Epithelial cell of proximal tubule (primary cell): ENCODE measurements around the gene CDH2. TPM values are rescaled to one million over a fixed set of nuclear protein-coding genes. Genes with fewer than 3 reads are reported as not detected.

ENCODE experiments used
- DNase-seq: peaks from one replicate; pipeline ENCODE4 v3.0.0-alpha.2; 2011; ENCODE audit warnings: low read depth
- H3K4me3 ChIP-seq: 2 replicates; pipeline ENCODE4 v1.5.1; 2011; ENCODE audit warnings: low read depth, mild to moderate bottlenecking, low read length
- CTCF ChIP-seq: conservative IDR thresholded peaks from 2 replicates; pipeline ENCODE4 v1.5.1; 2012; ENCODE audit warnings: low read depth, mild to moderate bottlenecking, low read length
- total RNA-seq: library from RNA; depleted of rRNA; stranded (reverse); fragments of >200 nt; gene quantifications from 2 replicates; pipeline ENCODE4 v1.2.3, GENCODE V29; 2015

Gene CDH2
- total RNA-seq, 1 donor from 2014 or later: 74.5 TPM

DNA sequence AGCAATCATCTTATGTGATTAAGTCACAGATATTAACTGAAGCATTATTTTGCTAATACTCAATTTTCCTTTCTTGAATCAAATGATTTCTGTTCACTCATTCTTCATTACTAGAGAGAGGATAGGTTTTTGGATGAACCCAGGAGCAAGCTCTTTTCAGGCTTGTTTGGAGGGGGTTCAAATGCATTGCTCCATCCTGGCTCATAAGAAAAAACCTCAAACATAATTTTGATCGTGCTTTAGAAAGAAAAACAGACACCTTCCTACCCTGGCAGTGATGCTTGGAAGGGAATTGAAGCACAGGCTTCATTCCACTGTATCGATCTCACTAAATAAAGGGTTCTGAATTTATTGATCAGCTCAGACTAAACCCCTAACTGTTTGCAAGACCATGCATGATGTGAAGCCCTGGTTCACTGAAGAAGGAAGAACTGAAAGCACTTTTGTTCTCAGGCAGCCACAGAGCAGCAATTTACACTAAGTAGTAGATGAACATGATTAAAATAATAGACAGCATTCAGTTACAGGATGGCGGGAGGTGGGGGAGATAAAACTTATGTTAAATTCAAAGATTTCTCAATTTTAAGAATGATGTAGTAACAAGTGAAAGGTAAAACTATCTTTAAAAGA is 53.4 kb downstream of the CDH2 start:
- no peak for TF ChIP-seq CTCF
- no peak for DNase-seq
- no peak overlapping the region for H3K4me3 ChIP-seq

GRCh38 chr18:28120828-28121515 is 56.0 kb downstream of the CDH2 start:
- TF ChIP-seq CTCF: no peak
- H3K4me3 ChIP-seq: no peak overlapping the region
- no peak for DNase-seq

- H3K4me3 ChIP-seq: no peak overlapping the region
- no peak for DNase-seq
- no peak for TF ChIP-seq CTCF
Measured at GRCh38 chr18:28116461-28116860, 60.5 kb downstream of the CDH2 start.

DNA sequence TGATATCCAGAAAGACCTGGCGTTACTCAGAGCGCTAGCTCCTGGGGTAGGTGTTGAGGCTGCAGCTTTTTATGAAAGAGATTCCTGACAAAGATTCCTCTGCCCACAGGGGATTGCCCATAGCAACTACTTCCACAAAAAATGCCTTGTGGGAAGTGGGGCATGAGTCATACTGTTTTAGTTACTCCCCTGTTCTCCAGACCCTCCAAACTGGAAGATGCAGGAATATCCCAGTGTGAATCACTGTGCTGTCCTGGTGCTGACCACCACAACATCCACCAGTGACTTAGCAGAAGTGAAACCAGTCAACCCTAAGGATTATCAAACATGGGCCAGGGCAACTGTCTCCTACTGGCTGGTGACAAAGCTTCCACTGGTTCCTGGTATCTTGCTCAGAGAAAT is 61.8 kb downstream of the CDH2 start:
- no peak for TF ChIP-seq CTCF
- DNase-seq: peak; percentile 96
- peak overlapping the region; percentile 21 for H3K4me3 ChIP-seq

- H3K4me3 ChIP-seq: peak overlapping the region; percentile 21
- peak; percentile 74 for DNase-seq
Measured at GRCh38 chr18:28114472-28114871, 62.5 kb downstream of the CDH2 start.

GRCh38 chr18:28113271-28114029 is 63.5 kb downstream of the CDH2 start:
- no peak for DNase-seq

More at GRCh38 chr18:28114472-28114871, 62.5 kb downstream of the CDH2 start:
- TF ChIP-seq CTCF: no peak

More at GRCh38 chr18:28113271-28114029, 63.5 kb downstream of the CDH2 start:
- no peak for TF ChIP-seq CTCF
- no peak overlapping the region for H3K4me3 ChIP-seq
